ENCODE measurements around the gene TSPAN19. TPM values are rescaled to one million over a fixed set of nuclear protein-coding genes. Genes with fewer than 3 reads are reported as not detected.

Gene TSPAN19
- total RNA-seq, 1 experiment from 2014 or later = not detected

DNA sequence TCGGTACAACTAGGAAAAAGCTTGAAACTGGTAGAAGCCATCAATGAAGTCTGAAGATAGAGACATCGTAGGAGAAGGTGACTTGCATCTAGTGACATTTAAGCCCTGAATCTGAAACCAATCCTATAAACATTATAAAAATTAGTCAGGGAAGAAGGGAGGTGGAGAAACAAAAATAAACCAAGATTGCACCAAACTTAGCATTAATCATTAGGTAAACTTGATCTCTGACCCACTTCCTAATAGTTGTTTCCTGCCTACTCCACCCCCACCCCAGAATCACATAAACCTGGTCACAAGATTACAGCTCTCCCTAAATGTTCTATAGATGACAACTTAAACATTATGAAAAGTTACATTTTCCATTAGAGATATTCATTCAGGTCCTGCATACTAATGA is 40.4 kb downstream of the TSPAN19 start:
- Histone ChIP-seq H4K91ac (ENCODE audit: insufficient read length, low read depth, low read length) (no peak overlapping the region), H2BK20ac (ENCODE audit: low read depth, low read length, poor library complexity, severe bottlenecking) (no peak overlapping the region), H3K23me2 (ENCODE audit: insufficient read length, low read depth, low read length, poor library complexity, severe bottlenecking) (no peaks in the 10 kb centered on the region), H3K14ac (ENCODE audit: insufficient read depth, low read length) (no peak overlapping the region), H3K56ac (ENCODE audit: insufficient read length, low read depth, low read length) (no peak overlapping the region), H3K79me1 (ENCODE audit: insufficient read depth, low read depth, low read length, poor library complexity, severe bottlenecking) (no peaks in the 10 kb centered on the region), H3K9ac (ENCODE audit: extremely low read depth, insufficient read length, low read length) (no peak overlapping the region), H2BK5ac (ENCODE audit: insufficient read length, low read length) (no peak overlapping the region), H4K20me1 (ENCODE audit: control insufficient read depth, insufficient read depth, insufficient read length) (no peaks in the 10 kb centered on the region), H3K9me3 (ENCODE audit: control insufficient read depth, low read depth, low read length) (no peaks in the 10 kb centered on the region), H2BK12ac (ENCODE audit: insufficient read length, low read depth, low read length) (no peak overlapping the region), H3K4me2 (ENCODE audit: insufficient read depth, insufficient read length, low read length) (no peak overlapping the region), H3K27me3 (ENCODE audit: insufficient read depth, low read length) (no peaks in the 10 kb centered on the region), H2BK15ac (ENCODE audit: low read depth, low read length) (no peak overlapping the region), H4K5ac (ENCODE audit: insufficient read length, low read depth, low read length) (no peak overlapping the region), H4K8ac (replicated peaks; ENCODE audit: insufficient read length, low read depth, low read length) (no peak overlapping the region), H3K79me2 (ENCODE audit: insufficient read depth, low read length) (no peaks in the 10 kb centered on the region), H3K4ac (ENCODE audit: low read depth, low read length) (no peak overlapping the region), H2AK5ac (ENCODE audit: insufficient read length, low read length) (no peak overlapping the region), H3K23ac (ENCODE audit: insufficient read length, low read depth, low read length) (no peak overlapping the region), H3T11ph (ENCODE audit: low read length) (no peak overlapping the region), H3K4me1 (ENCODE audit: insufficient read depth, low read length) (peaks cover 2% of the 10 kb centered on the region; the same call in 1 of the 2 replicates), H2BK120ac (ENCODE audit: low read depth, low read length, poor library complexity, severe bottlenecking) (no peak overlapping the region), H3K18ac (ENCODE audit: insufficient read length, low read depth, low read length) (no peak overlapping the region), H2AFZ (ENCODE audit: low read length) (no peak overlapping the region), H3K27ac (ENCODE audit: insufficient read length, low read depth, low read length) (no peak overlapping the region)
- Mint-ChIP-seq H3K4me1 (peaks cover 3 to 4% of the 10 kb centered on the region in 2 experiments; a peak in 2 of 4 replicates), H3K9me3 (peaks cover 0 to 3% of the 10 kb centered on the region in 2 experiments; a peak in 1 of 5 replicates), H3K36me3 (ENCODE audit: insufficient read depth in 1 of 3, low read depth in 3 of 3) (peaks cover 0 to 3% (median 0%) of the 10 kb centered on the region in 3 experiments; a peak in 2 of 7 replicates), H3K27me3 (ENCODE audit: low read depth) (no peaks in the 10 kb centered on the region), H3K27ac (no peak overlapping the region), H3K4me3 (no peak overlapping the region)
- TF ChIP-seq CTCF (conservative IDR thresholded peaks at IDR 0.05) = no peak
- no peak for DNase-seq
- no CpG with 5 or more reads among the region's 2 CpGs for WGBS (ENCODE audit: extremely low coverage, insufficient read length, low lambda C conversion rate)
